HTERT RPE-1 (cell line): ENCODE measurements around the gene LRRC7.

Experiments used
- in situ Hi-C: fragments of 300-500 bp; cut with MboI; formaldehyde crosslinking; loops from 4 replicates; pipeline ENCODE4 v1.14.3; 2020; ENCODE audit warnings: low sequenced_read_pairs

Gene LRRC7

DNA sequence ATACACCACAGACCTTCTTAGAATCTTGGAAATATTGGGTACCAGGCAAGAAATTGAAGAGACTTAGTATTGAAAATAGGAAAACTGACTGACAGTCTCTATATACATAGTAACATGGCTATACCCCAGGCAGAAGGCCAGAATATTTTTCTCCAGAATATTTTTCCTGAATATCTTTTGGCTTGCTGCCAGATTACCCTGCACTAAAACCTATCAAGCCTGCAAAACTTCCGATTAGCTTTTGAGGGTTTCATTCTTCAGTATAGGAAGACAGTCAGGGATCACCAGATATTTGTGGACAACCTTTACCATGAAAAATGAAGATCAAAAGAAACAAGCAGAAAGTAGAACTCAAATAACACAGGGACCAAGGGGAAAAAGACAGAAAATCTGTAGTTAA lies 187.9 kb downstream of the LRRC7 start:
- in situ Hi-C loops, result no loop called here

- in situ Hi-C loops, result no loop called here
Measured at GRCh38 chr1:69765951-69766350, 198.2 kb downstream of the LRRC7 start.

- in situ Hi-C loops, result no loop called here
Measured at GRCh38 chr1:69766431-69767180, 198.9 kb downstream of the LRRC7 start.

GRCh38 chr1:69776555-69776954 lies 208.8 kb downstream of the LRRC7 start:
- in situ Hi-C loops, result no loop called here

GRCh38 chr1:69777423-69777822 lies 209.7 kb downstream of the LRRC7 start:
- in situ Hi-C loops, result no loop called here

DNA sequence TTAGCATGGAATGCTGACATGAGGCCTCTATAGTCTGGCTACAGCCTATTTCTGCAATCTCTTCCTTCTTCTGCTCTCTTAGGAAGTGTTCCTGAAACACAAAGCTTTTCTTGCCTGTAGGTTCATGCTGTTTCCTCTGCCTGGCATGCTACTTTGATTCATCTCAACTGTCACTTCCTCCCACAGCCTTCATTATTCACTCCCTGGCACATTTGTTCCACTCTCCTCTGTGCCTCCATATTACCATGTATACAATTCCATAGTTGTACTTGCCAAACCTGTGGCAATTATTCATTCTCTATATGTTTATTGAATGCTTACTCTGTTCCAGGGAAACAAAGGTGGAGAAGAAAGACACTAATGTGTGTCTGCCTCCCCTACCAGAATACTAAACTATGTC lies 210.2 kb downstream of the LRRC7 start:
- in situ Hi-C loops, result no loop called here

DNA sequence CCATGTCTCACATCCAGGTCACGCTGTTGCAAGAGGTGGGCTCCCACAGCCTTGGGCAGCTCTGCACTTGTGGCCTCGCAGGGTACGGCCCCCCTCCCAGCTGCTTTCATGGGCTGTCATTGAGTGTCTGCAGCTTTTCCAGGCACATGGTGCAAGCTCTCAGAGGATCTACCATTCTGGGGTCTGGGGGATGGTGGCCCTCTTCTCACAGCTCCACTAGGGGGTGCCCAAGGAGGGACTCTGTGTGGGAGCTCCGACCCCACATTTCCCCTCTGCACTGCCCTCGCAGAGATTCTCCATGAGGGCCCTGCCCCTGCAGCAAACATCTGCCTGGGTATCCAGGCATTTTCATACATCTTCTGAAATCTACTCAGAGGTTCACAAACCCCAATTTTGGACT lies 219.4 kb downstream of the LRRC7 start:
- in situ Hi-C loops, result no loop called here

GRCh38 chr1:69791311-69791710 lies 223.6 kb downstream of the LRRC7 start:
- in situ Hi-C loops, result no loop called here

GRCh38 chr1:69794831-69795230 lies 227.1 kb downstream of the LRRC7 start:
- in situ Hi-C loops, result no loop called here

- in situ Hi-C loops, result no loop called here
Measured at GRCh38 chr1:69814926-69815325, 247.2 kb downstream of the LRRC7 start.

DNA sequence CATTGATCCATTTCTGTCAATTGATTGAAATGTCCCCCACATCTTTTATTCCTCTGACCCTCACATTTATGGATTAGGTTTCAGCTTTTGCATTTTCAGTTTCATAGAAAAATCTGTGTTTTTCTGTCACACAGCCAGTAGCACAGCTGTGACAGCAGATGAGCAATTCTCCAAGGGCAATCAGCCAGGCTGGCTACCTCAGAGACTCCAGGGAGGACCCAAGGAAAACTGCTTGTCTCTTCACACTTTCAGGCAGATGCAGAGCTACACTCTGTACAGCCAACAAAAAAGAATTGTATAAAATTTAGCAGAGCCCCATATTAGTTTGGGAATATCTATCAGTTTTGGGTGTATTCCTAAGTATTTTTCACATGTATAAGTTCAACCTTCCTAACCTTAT lies 257.2 kb downstream of the LRRC7 start:
- in situ Hi-C loops, result no loop called here

DNA sequence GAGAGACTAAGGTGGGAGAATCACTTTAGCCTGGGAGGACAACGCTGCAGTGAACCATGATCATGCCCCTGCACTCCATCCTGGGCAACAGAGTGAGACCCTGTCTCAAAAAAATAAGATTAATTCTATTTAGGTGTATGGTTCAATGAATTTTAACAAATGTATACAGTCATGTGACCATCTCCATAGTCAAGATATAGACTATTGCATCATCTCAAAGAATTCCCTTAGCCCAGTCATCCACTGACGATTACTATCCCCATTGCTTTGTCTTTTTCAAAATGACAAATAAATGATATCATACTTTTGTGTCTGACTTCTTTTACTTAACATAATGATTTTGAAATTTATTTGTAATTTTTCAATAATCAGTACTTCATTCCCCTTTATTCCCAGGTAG lies 260.0 kb downstream of the LRRC7 start:
- in situ Hi-C loops, result no loop called here

DNA sequence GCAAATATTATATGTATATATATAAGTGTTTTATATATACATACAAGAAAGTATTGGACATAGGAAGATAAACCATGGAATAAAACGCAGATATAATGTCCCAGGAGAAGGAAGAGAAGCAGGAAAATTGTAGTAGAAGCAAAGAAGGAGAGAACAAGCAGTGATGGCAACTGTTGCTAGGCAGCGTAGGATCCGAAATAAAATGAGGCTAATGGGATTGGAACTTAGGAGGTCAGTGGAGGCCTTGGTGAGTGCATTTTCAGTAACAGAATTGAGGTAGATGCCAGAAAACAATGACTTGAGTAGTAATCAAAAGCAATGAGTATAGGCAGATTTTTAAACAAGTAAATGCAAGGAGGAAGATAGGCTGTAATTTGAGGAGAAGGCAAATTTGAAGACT lies 265.8 kb downstream of the LRRC7 start:
- in situ Hi-C loops, result no loop called here

DNA sequence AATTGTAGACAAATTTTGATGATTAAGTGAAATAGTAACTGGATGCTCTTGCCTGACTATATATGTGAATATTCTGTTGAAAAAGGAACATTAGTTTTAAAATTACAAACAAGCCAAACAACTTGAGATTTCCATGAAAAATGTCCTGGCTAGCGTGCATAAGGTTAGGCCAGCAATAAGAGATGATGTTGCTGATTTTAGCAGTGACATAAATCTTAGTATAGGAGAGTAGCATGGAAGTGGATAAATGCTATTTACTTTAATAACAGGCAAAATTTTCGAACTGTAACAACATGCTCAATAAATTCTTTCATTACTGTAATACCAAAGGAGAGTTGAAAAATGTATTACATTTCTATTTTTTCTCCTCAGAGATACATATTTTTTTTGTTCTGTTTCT lies 266.6 kb downstream of the LRRC7 start:
- in situ Hi-C loops, result no loop called here

- in situ Hi-C loops, result no loop called here
Measured at GRCh38 chr1:69835955-69836354, 268.2 kb downstream of the LRRC7 start.

GRCh38 chr1:69836971-69837636 lies 269.4 kb downstream of the LRRC7 start:
- in situ Hi-C loops, result no loop called here

- in situ Hi-C loops, result no loop called here
Measured at GRCh38 chr1:69842326-69842725, 274.6 kb downstream of the LRRC7 start.

DNA sequence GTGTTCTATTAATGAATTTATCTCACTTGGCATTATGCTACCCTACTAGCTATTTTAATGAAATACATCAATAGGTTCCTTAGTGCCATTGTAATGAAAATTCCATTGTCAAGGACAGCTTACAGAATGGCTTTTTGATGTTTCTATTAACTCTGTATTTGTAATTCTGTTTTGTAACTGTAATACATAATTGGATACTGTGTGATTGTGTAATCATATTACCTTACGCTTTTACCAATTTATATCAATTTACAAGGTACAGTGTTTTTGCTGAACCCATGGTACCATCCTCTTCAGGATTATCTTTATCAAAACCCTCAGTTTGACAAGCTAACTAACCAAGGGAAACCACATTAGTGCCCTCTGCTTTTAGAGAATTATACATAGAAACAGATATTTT lies 277.9 kb downstream of the LRRC7 start:
- in situ Hi-C loops, result no loop called here

DNA sequence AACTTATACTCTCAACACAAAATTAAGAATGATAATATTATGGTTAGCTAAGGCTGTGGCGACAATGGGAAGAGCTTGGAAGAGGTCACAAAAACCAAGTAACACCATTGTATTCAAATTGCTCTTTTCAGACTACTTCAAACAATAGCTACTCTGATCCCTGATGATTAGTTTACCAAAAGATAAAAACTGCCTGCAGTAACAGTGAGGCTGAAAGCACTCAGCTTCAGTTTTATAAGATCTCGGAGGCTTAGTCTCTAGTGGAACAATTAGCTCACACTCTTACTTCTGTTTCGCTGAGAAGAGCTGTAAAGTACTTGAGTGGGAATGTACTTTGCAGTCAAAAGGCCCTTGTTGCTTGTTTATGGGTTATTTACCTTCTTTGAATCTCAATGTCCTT lies 278.5 kb downstream of the LRRC7 start:
- in situ Hi-C loops, result no loop called here

GRCh38 chr1:69847670-69848069 lies 279.9 kb downstream of the LRRC7 start:
- in situ Hi-C loops, result no loop called here

DNA sequence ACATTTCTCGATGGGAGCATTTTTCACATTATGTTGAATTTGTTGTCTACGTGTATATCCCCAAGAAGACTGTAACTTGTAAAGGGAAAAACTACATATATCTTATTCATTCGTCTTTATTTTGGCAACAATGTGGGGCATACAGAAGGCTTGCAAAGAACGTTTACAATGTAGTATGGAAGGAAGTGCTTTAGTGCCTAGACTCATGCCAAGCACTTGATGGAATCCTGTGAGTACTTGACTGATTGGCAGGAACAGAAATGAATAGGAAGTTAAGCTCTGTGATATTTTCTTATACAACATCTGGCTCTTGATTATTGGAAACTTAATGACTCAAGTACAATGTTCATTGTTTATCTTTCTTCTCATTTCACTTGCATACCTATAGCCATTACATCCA lies 284.4 kb downstream of the LRRC7 start:
- in situ Hi-C loops, result no loop called here

DNA sequence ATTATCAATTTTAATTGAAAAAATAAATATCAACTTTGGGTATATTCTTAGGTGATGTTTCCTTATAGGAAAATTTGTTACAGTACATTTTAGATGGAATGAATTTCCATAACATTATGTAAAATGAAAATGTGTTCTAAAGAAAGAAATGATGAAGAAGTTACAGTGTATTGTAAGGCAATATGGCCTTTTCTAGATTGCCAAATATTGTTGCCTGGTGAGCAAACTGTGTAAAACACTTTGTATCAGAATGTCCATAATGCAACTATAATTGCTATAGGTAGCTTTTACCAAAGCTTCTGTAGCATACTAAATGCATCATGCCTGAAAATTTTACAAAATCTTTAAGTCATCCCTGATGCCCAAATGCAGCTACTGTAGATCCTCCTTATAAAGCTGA lies 285.0 kb downstream of the LRRC7 start:
- in situ Hi-C loops, result no loop called here

GRCh38 chr1:69858534-69858933 lies 290.8 kb downstream of the LRRC7 start:
- in situ Hi-C loops, result no loop called here
